ENCODE results near the gene CT47C1. TPM values are rescaled to one million over a fixed set of nuclear protein-coding genes. Genes with fewer than 3 reads are reported as not detected.

CT47C1 gene
- total RNA-seq, 4 donors from 2014 or later: not detected

DNA sequence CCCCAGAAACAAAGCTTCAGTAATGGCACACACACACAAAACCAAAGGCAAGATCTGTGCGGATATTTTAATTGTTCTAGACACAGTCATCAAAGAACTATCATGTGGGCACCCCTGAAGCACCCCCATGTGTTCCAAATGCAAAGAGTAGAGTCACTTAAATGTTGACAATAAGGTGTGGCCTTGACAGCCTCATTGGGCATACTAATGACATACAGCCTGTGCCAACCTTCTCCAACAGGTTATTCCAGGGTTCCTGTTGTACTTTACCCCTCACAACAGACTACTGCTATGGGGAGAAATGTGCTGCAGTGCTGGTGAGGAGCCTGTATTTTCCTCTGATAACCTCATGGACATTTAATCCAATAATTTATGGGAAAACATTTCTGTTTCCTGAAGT is 29.8 kb upstream of the CT47C1 start:
- TF ChIP-seq POLR2AphosphoS5 (IDR thresholded peaks at IDR 0.05) (no peak), EP300 (IDR thresholded peaks at IDR 0.05) (no peak), POLR2A (IDR thresholded peaks at IDR 0.05) (no peak)
- TF ChIP-seq, protein P1, sequence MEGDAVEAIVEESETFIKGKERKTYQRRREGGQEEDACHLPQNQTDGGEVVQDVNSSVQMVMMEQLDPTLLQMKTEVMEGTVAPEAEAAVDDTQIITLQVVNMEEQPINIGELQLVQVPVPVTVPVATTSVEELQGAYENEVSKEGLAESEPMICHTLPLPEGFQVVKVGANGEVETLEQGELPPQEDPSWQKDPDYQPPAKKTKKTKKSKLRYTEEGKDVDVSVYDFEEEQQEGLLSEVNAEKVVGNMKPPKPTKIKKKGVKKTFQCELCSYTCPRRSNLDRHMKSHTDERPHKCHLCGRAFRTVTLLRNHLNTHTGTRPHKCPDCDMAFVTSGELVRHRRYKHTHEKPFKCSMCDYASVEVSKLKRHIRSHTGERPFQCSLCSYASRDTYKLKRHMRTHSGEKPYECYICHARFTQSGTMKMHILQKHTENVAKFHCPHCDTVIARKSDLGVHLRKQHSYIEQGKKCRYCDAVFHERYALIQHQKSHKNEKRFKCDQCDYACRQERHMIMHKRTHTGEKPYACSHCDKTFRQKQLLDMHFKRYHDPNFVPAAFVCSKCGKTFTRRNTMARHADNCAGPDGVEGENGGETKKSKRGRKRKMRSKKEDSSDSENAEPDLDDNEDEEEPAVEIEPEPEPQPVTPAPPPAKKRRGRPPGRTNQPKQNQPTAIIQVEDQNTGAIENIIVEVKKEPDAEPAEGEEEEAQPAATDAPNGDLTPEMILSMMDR (IDR thresholded peaks at IDR 0.05): no peak
- ATAC-seq: no peak
- no peaks in the 10 kb centered on the region for H3K9me3 ChIP-seq
- no peak overlapping the region for H3K27ac ChIP-seq
- H3K36me3 ChIP-seq: no peaks in the 10 kb centered on the region
- no peak overlapping the region for H3K4me3 ChIP-seq
- peaks cover 0 to 18% (median 8%) of the 10 kb centered on the region in 3 donors for H3K4me1 ChIP-seq
- 80 to 88% methylated on average over 1 of the region's 1 CpG for WGBS, 2 donors (ENCODE audit: low coverage in 1 of 2)
- no peaks in the 10 kb centered on the region for H3K27me3 ChIP-seq

DNA sequence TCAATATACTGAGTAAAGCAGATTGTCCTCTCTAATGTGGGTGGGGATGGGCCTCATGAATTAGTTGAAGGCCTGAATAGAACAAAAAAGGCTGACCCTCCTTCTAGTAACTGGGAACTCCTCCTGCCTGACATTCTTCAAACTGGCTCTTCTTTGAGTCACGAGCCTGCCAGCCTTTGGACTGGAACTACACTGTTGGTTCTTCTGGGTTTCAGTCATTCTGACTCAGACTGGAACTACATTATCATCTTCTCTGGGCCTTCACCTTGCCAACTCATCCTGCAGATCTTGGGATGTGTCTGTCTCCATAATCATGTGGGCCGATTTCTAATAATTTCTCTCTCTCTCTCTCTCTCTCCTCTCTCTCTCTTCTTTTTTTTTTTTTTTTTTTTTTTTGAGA is 26.9 kb upstream of the CT47C1 start:
- no peak overlapping the region for H3K4me3 ChIP-seq
- H3K27ac ChIP-seq: no peak overlapping the region
- TF ChIP-seq EP300 (IDR thresholded peaks at IDR 0.05) (no peak), POLR2AphosphoS5 (IDR thresholded peaks at IDR 0.05) (no peak), POLR2A (IDR thresholded peaks at IDR 0.05) (no peak)
- TF ChIP-seq, protein P1 (IDR thresholded peaks at IDR 0.05): no peak
- peaks cover 0 to 8% (median 2%) of the 10 kb centered on the region in 3 donors for H3K4me1 ChIP-seq
- WGBS, 2 donors (ENCODE audit: low coverage in 1 of 2): 89% methylated on average over 2 of the region's 2 CpGs; no CpG with 5 or more reads in 1 of the 2 donors
- no peaks in the 10 kb centered on the region for H3K36me3 ChIP-seq
- H3K27me3 ChIP-seq: no peaks in the 10 kb centered on the region
- ATAC-seq: no peak
- no peaks in the 10 kb centered on the region for H3K9me3 ChIP-seq

DNA sequence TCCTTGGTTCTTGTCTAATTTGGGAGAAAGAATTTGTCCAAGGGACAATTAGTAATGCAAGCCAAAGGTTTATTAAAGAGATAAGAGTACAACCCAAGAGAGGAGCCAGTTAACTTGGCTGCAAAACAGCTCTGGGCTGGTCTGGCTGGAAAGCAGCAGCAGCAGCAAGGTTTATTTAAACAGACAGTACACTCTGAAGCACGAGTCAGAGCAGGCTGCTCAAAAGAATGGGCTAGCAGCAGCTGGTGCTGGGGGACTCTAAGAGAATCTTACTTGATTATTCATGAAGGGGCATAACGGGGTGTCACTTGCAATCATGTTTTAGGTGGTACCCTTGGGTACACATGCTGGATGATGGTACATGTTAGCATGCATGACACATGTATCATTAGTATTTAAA is 17.1 kb upstream of the CT47C1 start:
- ATAC-seq: no peak
- no peak for TF ChIP-seq POLR2A (IDR thresholded peaks at IDR 0.05)
- TF ChIP-seq, protein P1 (IDR thresholded peaks at IDR 0.05): no peak
- TF ChIP-seq EP300 (IDR thresholded peaks at IDR 0.05): no peak
- 19% methylated on average over 2 of the region's 2 CpGs; no CpG with 5 or more reads in 1 of the 2 donors for WGBS, 2 donors (ENCODE audit: low coverage in 1 of 2)

DNA sequence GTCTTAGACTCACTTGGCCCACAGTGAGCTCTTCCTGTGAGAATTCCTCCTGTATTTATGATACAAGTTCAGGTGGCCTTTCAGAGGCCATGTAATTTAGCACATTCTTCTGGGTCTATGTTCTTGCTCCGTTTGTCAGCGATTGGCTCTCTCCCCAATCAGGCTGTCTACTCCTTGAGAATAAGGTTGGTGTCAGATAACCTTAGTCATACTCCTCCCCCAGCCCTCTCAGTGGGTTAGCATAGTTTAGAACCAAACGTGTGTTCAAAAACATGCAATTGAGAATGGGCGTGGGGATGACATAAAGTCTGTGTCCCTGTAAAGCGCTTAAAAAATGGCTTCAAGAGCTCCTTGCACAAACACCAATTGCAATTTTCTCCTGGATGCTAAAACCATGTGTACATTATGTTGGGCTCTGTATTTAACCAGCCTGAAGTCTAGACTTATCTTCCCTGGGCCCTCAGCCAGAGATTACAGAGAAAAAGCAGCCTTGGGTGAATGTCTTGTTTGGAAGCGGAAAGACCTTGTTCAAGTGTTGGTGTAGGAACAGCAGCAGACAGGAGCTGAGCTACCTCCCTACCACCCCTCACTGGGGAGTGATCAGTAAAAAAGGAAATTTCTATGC is 9.9 kb upstream of the CT47C1 start:
- TF ChIP-seq POLR2AphosphoS5 (IDR thresholded peaks at IDR 0.05) (no peak), EP300 (IDR thresholded peaks at IDR 0.05) (no peak), POLR2A (IDR thresholded peaks at IDR 0.05) (no peak)
- TF ChIP-seq, protein P1 (IDR thresholded peaks at IDR 0.05): no peak
- Histone ChIP-seq H3K4me1 (no peaks in the 10 kb centered on the region), H3K27me3 (no peaks in the 10 kb centered on the region), H3K9me3 (no peaks in the 10 kb centered on the region), H3K36me3 (no peaks in the 10 kb centered on the region), H3K4me3 (no peak overlapping the region), H3K27ac (no peak overlapping the region)
- ATAC-seq: no peak
- WGBS, 2 donors (ENCODE audit: low coverage in 1 of 2): 53% methylated on average over 5 of the region's 6 CpGs; no CpG with 5 or more reads in 1 of the 2 donors

More for the DNA sequence above, 17.1 kb upstream of the CT47C1 start:
- Histone ChIP-seq H3K9me3 (no peaks in the 10 kb centered on the region), H3K4me3 (no peak overlapping the region), H3K36me3 (no peaks in the 10 kb centered on the region), H3K4me1 (peaks cover 0 to 10% (median 0%) of the 10 kb centered on the region in 3 donors), H3K27me3 (no peaks in the 10 kb centered on the region), H3K27ac (no peak overlapping the region)

DNA sequence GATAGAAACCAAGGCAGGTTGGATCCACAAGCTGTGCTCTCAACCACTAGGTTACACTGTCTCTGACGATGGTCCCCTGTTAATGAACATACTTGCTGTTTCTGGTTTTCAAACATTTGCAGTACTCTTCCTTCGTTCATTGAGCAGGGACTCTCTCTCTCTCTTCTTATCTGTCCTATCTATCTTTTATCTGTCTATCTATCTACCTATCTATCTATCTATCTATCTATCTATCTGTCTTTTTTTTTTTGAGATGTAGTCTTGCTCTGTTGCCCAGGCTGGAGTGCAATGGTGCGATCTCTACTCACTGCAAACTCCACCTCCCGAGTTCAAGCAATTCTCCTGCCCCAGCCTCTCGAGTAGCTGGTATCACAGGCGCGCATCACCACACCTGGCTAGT is 9.4 kb upstream of the CT47C1 start:
- no peak for ATAC-seq
- Histone ChIP-seq H3K36me3 (no peaks in the 10 kb centered on the region), H3K4me1 (no peaks in the 10 kb centered on the region), H3K9me3 (no peaks in the 10 kb centered on the region), H3K27ac (no peak overlapping the region), H3K27me3 (no peaks in the 10 kb centered on the region), H3K4me3 (no peak overlapping the region)
- WGBS, 2 donors (ENCODE audit: low coverage in 1 of 2): 88 to 100% methylated on average over 1 to 7 of the region's 7 CpGs
- no peak for TF ChIP-seq POLR2AphosphoS5 (IDR thresholded peaks at IDR 0.05)
- no peak for TF ChIP-seq POLR2A (IDR thresholded peaks at IDR 0.05)
- no peak for TF ChIP-seq EP300 (IDR thresholded peaks at IDR 0.05)
- TF ChIP-seq, protein P1 (IDR thresholded peaks at IDR 0.05): no peak

All from gastroesophageal sphincter (tissue), 4 donors.